Gastrocnemius medialis (tissue), 4 donors: ENCODE data around the gene NOC4L. TPM values are rescaled to one million over a fixed set of nuclear protein-coding genes. Genes with fewer than 3 reads are reported as not detected.
A peak's percentile ranks its signal among the peaks of the same experiment; 100 is the strongest.

Source experiments
- ATAC-seq, 2 donors: fragments of 150-250 bp; one replicate each; pipeline ENCODE4 v1.9.1; 2016
- DNase-seq, 2 donors: peaks; one replicate each; pipeline ENCODE4 v3.0.0-alpha.2; 2019
- H3K27ac ChIP-seq, 4 donors: fragments of 200-600 bp; sonication (generic); 1 replicate in 1 of 4; 2 replicates in 3 of 4; pipeline ENCODE4 v1.5.1; 2016 to 2018; ENCODE audit warnings: mild to moderate bottlenecking in 2 of 4, moderate library complexity in 1 of 4
- H3K27me3 ChIP-seq, 3 donors: fragments of 200-600 bp; sonication (generic) in 2 of 3; 1 replicate in 1 of 3; 2 replicates in 2 of 3; pipeline versions ENCODE4 v1.5.1 to v1.6.0; 2016 to 2019; ENCODE audit warnings: mild to moderate bottlenecking in 1 of 3, moderate library complexity in 1 of 3
- H3K36me3 ChIP-seq, 2 donors: fragments of 200-600 bp; sonication (generic) in 1 of 2; one replicate each; pipeline ENCODE4 v1.5.1; 2017 to 2018
- H3K4me1 ChIP-seq, 2 donors: fragments of 200-600 bp; sonication (generic) in 1 of 2; one replicate each; pipeline ENCODE4 v1.5.1; 2016 to 2017; ENCODE audit warnings: mild to moderate bottlenecking in 2 of 2
- H3K4me3 ChIP-seq, 4 donors: fragments of 200-600 bp; sonication (generic) in 3 of 4; 1 replicate in 1 of 4; 2 replicates in 3 of 4; pipeline ENCODE4 v1.5.1; 2016 to 2019; ENCODE audit warnings: mild to moderate bottlenecking in 2 of 4
- H3K9me3 ChIP-seq, 3 donors: fragments of 200-600 bp; sonication (generic) in 2 of 3; 1 replicate in 1 of 3; 2 replicates in 2 of 3; pipeline ENCODE4 v1.5.1; 2016 to 2019
- CTCF ChIP-seq, 5 experiments: fragments of 450-650 bp in 3 of 5; fragments of 200-600 bp in 2 of 5; sonication (generic) in 2 of 5; IDR thresholded peaks in 4 of 5; conservative IDR thresholded peaks in 1 of 5; 1 replicate in 4 of 5; 2 replicates in 1 of 5; pipeline ENCODE4 v1.5.1; 2016 to 2019; ENCODE audit warnings: antibody characterized with exemption in 5 of 5, mild to moderate bottlenecking in 3 of 5, moderate library complexity in 3 of 5
- POLR2A ChIP-seq, 2 donors: fragments of 450-650 bp; IDR thresholded peaks; one replicate each; pipeline ENCODE4 v1.6.1; 2017; ENCODE audit warnings: antibody characterized with exemption in 2 of 2, mild to moderate bottlenecking in 2 of 2, moderate library complexity in 2 of 2
- in situ Hi-C, 4 donors: fragments of 200-750 bp; cut with MboI; loops; one replicate each; pipeline versions ENCODE4 v1.15.0 to v1.8.0; 2017; ENCODE audit warnings: low sequenced_read_pairs in 4 of 4
- intact Hi-C: fragments of 100-400 bp; cut with DNase I; formaldehyde crosslinking; loops from one replicate; pipeline ENCODE4 v1.15.1; 2023; ENCODE audit warnings: low total_unique reads
- total RNA-seq, 4 donors: library from RNA; depleted of rRNA; stranded (reverse); fragments of >200 nt; gene quantifications; one replicate each; pipeline versions ENCODE4 v1.1.0 to v1.2.3, GENCODE V29; 2016

The NOC4L gene
- total RNA-seq, 4 donors from 2014 or later, result 11.1 to 24.0 (median 21.2) TPM

GRCh38 chr12:132138941-132139871 lies 5.1 kb upstream of the NOC4L start:
- Histone ChIP-seq H3K4me3 (no peak overlapping the region), H3K4me1 (peaks cover 10 to 12% of the 10 kb centered on the region in 2 donors), H3K36me3 (peaks cover 0 to 45% of the 10 kb centered on the region in 2 donors), H3K9me3 (no peaks in the 10 kb centered on the region), H3K27ac (no peak overlapping the region), H3K27me3 (no peaks in the 10 kb centered on the region)
- no peak for ATAC-seq
- in situ Hi-C loops (no loop called here), intact Hi-C loops (no loop called here)
- DNase-seq, result no peak
- no peak for TF ChIP-seq CTCF (IDR thresholded peaks at IDR 0.05 in 4 of 5, conservative IDR thresholded peaks at IDR 0.05 in 1 of 5)
- no peak for TF ChIP-seq POLR2A (IDR thresholded peaks at IDR 0.05)

- DNase-seq, result no peak
Measured at GRCh38 chr12:132139912-132140311, 4.3 kb upstream of the NOC4L start.

GRCh38 chr12:132140501-132140900 lies 3.8 kb upstream of the NOC4L start:
- Histone ChIP-seq H3K27me3 (no peaks in the 10 kb centered on the region), H3K4me3 (no peak overlapping the region), H3K36me3 (peaks cover 0 to 45% of the 10 kb centered on the region in 2 donors), H3K27ac (no peak overlapping the region), H3K9me3 (no peaks in the 10 kb centered on the region), H3K4me1 (peaks cover 17 to 21% of the 10 kb centered on the region in 2 donors)
- no peak for ATAC-seq
- intact Hi-C loops (loop anchor here (5.0 to 10.0 kb wide), 4 partner anchors 216 to 1266 kb away; partner anchors contain the start of genes FBRSL1, PUS1, RAN and SFSWAP), in situ Hi-C loops (no loop called here)
- no peak for TF ChIP-seq CTCF (IDR thresholded peaks at IDR 0.05 in 4 of 5, conservative IDR thresholded peaks at IDR 0.05 in 1 of 5)
- TF ChIP-seq POLR2A (IDR thresholded peaks at IDR 0.05), result no peak
- no peak for DNase-seq

More at GRCh38 chr12:132139912-132140311, 4.3 kb upstream of the NOC4L start:
- Histone ChIP-seq H3K27ac (no peak overlapping the region), H3K9me3 (no peaks in the 10 kb centered on the region), H3K27me3 (no peaks in the 10 kb centered on the region), H3K4me1 (peaks cover 11 to 15% of the 10 kb centered on the region in 2 donors), H3K36me3 (peaks cover 0 to 45% of the 10 kb centered on the region in 2 donors), H3K4me3 (no peak overlapping the region)
- intact Hi-C loops (loop anchor here (5.0 to 10.0 kb wide), 4 partner anchors 215 to 1265 kb away; partner anchors contain the start of genes FBRSL1, PUS1, RAN and SFSWAP), in situ Hi-C loops (no loop called here)
- ATAC-seq, result no peak
- TF ChIP-seq POLR2A (IDR thresholded peaks at IDR 0.05) (no peak), CTCF (IDR thresholded peaks at IDR 0.05 in 4 of 5, conservative IDR thresholded peaks at IDR 0.05 in 1 of 5) (no peak)

- ATAC-seq (no peak), DNase-seq (peak in 1 of 2 donors; percentile 7)
- H3K27me3 ChIP-seq, result no peaks in the 10 kb centered on the region
- H3K4me3 ChIP-seq, result no peak overlapping the region
- no peak overlapping the region for H3K27ac ChIP-seq
- TF ChIP-seq POLR2A (IDR thresholded peaks at IDR 0.05) (no peak), CTCF (IDR thresholded peaks at IDR 0.05 in 4 of 5, conservative IDR thresholded peaks at IDR 0.05 in 1 of 5) (no peak)
- no peaks in the 10 kb centered on the region for H3K9me3 ChIP-seq
- H3K36me3 ChIP-seq, result peaks cover 0 to 50% of the 10 kb centered on the region in 2 donors
- peaks cover 17 to 22% of the 10 kb centered on the region in 2 donors for H3K4me1 ChIP-seq
- in situ Hi-C loops, result no loop called here
- intact Hi-C loops, result loop anchor here (5.0 to 10.0 kb wide), 4 partner anchors 216 to 1266 kb away; partner anchors contain the start of genes FBRSL1, PUS1, RAN and SFSWAP
Measured at GRCh38 chr12:132140918-132141841, 3.1 kb upstream of the NOC4L start.
